ENCODE data around the gene ZMYND12.

ZMYND12 gene

GRCh38 chr1:42392967-42393848 lies 62.6 kb downstream of the ZMYND12 start:
- no peak for DNase-seq (ENCODE audit: low read depth in 2 of 2, low spot score in 1 of 2)

GRCh38 chr1:42392255-42392654 lies 63.6 kb downstream of the ZMYND12 start:
- no peak for DNase-seq (ENCODE audit: low read depth in 2 of 2, low spot score in 1 of 2)

GRCh38 chr1:42386051-42386450 lies 69.8 kb downstream of the ZMYND12 start:
- no peak for DNase-seq (ENCODE audit: low read depth in 2 of 2, low spot score in 1 of 2)

- no peak for DNase-seq (ENCODE audit: low read depth in 2 of 2, low spot score in 1 of 2)
Observed at GRCh38 chr1:42385283-42385682, 70.5 kb downstream of the ZMYND12 start.

- no peak for DNase-seq (ENCODE audit: low read depth in 2 of 2, low spot score in 1 of 2)
Observed at GRCh38 chr1:42381280-42381673, 74.5 kb downstream of the ZMYND12 start.

GRCh38 chr1:42380586-42381279 lies 75.1 kb downstream of the ZMYND12 start, which contains the start of gene RIMKLA:
Gene RIMKLA (plus strand): TSS chr1:42380792. CDS start chr1:42380935, 143 bp downstream.
- peak; percentile 6 to 7 for DNase-seq (ENCODE audit: low read depth in 2 of 2, low spot score in 1 of 2)

Measured in stimulated activated CD8-positive, alpha-beta memory T cell treated with anti-CD3 and anti-CD28 coated beads, Interleukin-4, amount 100 ng/mL, for 1 hour (primary cell).